Stomach (tissue), 4 donors: Measurements from ENCODE around the gene FARP2.

Experiments
- CTCF ChIP-seq, 7 experiments: fragments of 450-650 bp in 4 of 7; fragments of 200-600 bp in 3 of 7; sonication (generic) in 3 of 7; IDR thresholded peaks; one replicate each; pipeline ENCODE4 v1.5.1; 2016 to 2019; ENCODE audit warnings: antibody characterized with exemption in 7 of 7, control low read depth in 2 of 7, mild to moderate bottlenecking in 1 of 7
- EP300 ChIP-seq: sonication (generic); formaldehyde crosslinking; IDR thresholded peaks from one replicate; pipeline ENCODE4 v1.6.1; 2017; ENCODE audit warnings: antibody characterized with exemption
- POLR2A ChIP-seq, 4 donors: fragments of 450-650 bp; IDR thresholded peaks; one replicate each; pipeline ENCODE4 v1.6.1; 2016; ENCODE audit warnings: antibody characterized with exemption in 4 of 4, control low read depth in 2 of 4, mild to moderate bottlenecking in 1 of 4, moderate library complexity in 1 of 4
- POLR2AphosphoS5 ChIP-seq, 3 donors: sonication (generic); formaldehyde crosslinking; IDR thresholded peaks; one replicate each; pipeline ENCODE4 v1.6.1; 2016; ENCODE audit warnings: antibody characterized with exemption in 3 of 3

GRCh38 chr2:241344925-241345651 is 11.0 kb upstream of the FARP2 start:
- TF ChIP-seq POLR2AphosphoS5 (IDR thresholded peaks at IDR 0.05) (no peak), CTCF (IDR thresholded peaks at IDR 0.05) (no peak), POLR2A (IDR thresholded peaks at IDR 0.05) (no peak), EP300 (no peak)
